Calu3 (cell line): Measurements from ENCODE around the gene TCF7L2. TPM values are rescaled to one million over a fixed set of nuclear protein-coding genes. Genes with fewer than 3 reads are reported as not detected.

Experiments used
- BruUV-seq: library from RNA; stranded (reverse); fragments of 400-500 nt; replicated peaks from 2 replicates; lab custom pipeline; 2021; lab: Mats Ljungman, UMichigan
- CTCF ChIA-PET: fragments of 300-600 bp; sonication (Branson Sonifier 250); formaldehyde crosslinking; loops from one replicate; lab custom pipeline; 2022; ENCODE audit warnings: antibody characterized with exemption; lab: Charles Lee
- DNase-seq: peaks from one replicate; pipeline ENCODE4 v3.0.0; 2022
- H3K27ac Mint-ChIP-seq: one replicate; pipeline ENCODE4 v1.8.0; 2022; ENCODE audit warnings: mixed read lengths; ENCODE audit not compliant: unreplicated experiment
- H3K27me3 Mint-ChIP-seq: one replicate; pipeline ENCODE4 v1.8.0; 2022; ENCODE audit warnings: mixed read lengths; ENCODE audit not compliant: unreplicated experiment
- H3K36me3 Mint-ChIP-seq: one replicate; pipeline ENCODE4 v1.8.0; 2022; ENCODE audit warnings: mild to moderate bottlenecking, moderate library complexity, mixed read lengths; ENCODE audit not compliant: insufficient read depth, unreplicated experiment
- H3K4me1 Mint-ChIP-seq: one replicate; pipeline ENCODE4 v1.8.0; 2022; ENCODE audit warnings: mild to moderate bottlenecking, low read depth, mixed read lengths; ENCODE audit not compliant: unreplicated experiment
- H3K4me3 Mint-ChIP-seq: one replicate; pipeline ENCODE4 v1.8.0; 2022; ENCODE audit warnings: mild to moderate bottlenecking, low read depth, moderate library complexity, mixed read lengths; ENCODE audit not compliant: unreplicated experiment
- H3K9me3 Mint-ChIP-seq: one replicate; pipeline ENCODE4 v1.8.0; 2022; ENCODE audit warnings: low read depth, mixed read lengths; ENCODE audit not compliant: unreplicated experiment
- intact Hi-C: fragments of 100-400 bp; cut with micrococcal nuclease; formaldehyde crosslinking; loops from one replicate; pipeline ENCODE4 v1.10.0; 2022; ENCODE audit not compliant: unreplicated experiment
- total RNA-seq: library from RNA; stranded (reverse); gene quantifications from 2 replicates; pipeline ENCODE4 v1.2.3, GENCODE V29; 2022
- TF ChIP-seq, protein P1 (sequence below): fragments of 200-600 bp; IDR thresholded peaks from one replicate; pipeline ENCODE4 v1.8.0; 2022; ENCODE audit warnings: antibody characterized with exemption; ENCODE audit not compliant: unreplicated experiment

Gene TCF7L2
- total RNA-seq, 1 experiment from 2014 or later, result 36.6 TPM

DNA sequence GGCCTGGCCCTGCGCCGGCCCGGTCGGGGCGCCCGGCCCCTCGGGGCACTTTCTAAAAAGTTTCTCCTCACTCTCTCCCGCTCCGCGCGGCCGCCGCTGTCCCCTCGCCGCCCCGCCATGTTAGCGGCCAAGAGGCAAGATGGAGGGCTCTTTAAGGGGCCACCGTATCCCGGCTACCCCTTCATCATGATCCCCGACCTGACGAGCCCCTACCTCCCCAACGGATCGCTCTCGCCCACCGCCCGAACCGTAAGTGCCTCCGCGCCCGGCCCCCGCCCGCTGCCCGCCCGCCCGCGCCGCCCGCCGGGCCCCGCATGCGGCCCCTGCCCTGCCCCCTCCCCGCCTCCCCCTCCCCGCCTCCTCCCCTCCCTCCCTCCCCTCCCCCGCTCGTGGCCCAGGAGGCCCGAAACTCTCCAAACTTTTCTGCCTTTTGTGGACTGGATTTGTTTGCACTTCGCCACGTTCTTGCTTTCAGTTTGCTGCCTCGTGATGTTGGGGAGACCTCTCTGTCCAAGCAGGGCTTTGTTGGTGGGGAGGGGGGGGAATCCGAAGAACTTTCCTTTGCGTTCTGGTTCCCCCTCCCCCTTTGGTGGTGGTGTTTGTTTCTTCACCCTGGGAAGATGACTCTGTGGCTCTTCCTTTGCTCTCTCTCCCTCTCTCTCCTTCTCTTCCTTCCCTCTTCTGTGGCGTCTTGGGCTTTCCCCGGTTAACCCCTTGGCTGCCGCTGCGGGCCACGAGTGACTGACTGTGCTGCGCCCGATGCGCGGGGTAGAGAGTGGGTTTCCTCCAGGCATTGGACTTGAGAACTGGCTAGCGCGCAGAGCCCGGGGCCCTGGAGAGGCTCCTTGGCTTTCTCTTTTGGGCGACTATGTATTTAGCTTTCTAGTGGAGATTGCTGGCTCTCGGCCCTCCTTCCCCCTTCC lies 1.6 kb downstream of the TCF7L2 start:
- Mint-ChIP-seq H3K4me1 (peaks cover 26% of the 10 kb centered on the region), H3K9me3 (no peaks in the 10 kb centered on the region), H3K27ac (peak overlapping the region; percentile 94), H3K27me3 (no peaks in the 10 kb centered on the region), H3K4me3 (peak overlapping the region; percentile 80), H3K36me3 (peaks cover 65% of the 10 kb centered on the region)
- TF ChIP-seq, protein P1, sequence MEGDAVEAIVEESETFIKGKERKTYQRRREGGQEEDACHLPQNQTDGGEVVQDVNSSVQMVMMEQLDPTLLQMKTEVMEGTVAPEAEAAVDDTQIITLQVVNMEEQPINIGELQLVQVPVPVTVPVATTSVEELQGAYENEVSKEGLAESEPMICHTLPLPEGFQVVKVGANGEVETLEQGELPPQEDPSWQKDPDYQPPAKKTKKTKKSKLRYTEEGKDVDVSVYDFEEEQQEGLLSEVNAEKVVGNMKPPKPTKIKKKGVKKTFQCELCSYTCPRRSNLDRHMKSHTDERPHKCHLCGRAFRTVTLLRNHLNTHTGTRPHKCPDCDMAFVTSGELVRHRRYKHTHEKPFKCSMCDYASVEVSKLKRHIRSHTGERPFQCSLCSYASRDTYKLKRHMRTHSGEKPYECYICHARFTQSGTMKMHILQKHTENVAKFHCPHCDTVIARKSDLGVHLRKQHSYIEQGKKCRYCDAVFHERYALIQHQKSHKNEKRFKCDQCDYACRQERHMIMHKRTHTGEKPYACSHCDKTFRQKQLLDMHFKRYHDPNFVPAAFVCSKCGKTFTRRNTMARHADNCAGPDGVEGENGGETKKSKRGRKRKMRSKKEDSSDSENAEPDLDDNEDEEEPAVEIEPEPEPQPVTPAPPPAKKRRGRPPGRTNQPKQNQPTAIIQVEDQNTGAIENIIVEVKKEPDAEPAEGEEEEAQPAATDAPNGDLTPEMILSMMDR, result no peak
- BruUV-seq, result no TSS peak
- DNase-seq, result peak; percentile 54
- intact Hi-C loops, result loop anchor here (2.0 to 10.0 kb wide), 3 partner anchors 141 to 433 kb away; no protein-coding TSS in a partner anchor
- CTCF ChIA-PET, result no interaction called here

DNA sequence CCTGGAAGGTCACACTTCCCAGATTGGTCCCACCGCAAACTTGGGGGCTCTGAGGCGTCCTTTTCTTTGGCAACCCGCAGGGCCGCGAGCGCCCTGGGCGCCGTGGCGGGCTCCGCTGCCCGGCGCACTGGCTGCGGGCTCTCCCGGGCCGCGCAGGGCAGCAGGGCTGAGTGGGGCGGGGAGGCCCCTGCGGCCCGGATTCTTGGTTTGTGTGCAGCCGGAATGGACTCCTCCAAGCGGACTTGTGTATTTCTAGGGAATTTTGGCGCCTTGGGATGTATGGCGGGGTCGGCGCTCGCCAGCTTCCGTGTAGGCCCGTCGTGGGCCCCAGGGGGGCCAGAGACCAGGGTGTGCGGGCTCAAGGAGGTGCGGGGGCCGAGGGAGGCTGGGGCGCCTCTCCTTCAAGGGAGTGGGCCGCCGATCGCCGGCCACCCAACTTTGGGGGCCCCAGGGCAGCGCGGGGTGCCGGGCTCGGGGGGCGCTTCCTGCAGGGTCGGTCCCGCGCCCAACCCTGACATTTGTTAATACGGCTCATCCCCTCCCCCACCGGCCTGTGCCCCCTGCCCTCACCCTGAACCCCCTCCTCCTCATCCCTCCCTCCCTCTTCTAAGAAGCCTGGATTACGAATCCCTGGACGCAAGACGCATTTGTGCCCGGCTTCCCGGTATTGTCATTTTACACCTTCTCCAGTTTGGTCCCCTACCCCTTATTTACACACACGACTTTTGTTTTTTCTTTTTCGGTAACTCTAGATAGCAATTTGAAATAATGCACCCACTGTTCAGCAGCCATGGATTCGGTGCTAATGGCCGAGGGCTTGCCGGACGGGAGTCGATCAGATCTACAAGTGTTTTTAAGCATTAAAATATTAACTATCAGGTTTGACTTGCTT lies 2.5 kb downstream of the TCF7L2 start:
- Mint-ChIP-seq H3K9me3 (no peaks in the 10 kb centered on the region), H3K27ac (peak overlapping the region; percentile 94)
- intact Hi-C loops, result loop anchor here (10.0 kb wide), 2 partner anchors 178 to 432 kb away; no protein-coding TSS in a partner anchor

DNA sequence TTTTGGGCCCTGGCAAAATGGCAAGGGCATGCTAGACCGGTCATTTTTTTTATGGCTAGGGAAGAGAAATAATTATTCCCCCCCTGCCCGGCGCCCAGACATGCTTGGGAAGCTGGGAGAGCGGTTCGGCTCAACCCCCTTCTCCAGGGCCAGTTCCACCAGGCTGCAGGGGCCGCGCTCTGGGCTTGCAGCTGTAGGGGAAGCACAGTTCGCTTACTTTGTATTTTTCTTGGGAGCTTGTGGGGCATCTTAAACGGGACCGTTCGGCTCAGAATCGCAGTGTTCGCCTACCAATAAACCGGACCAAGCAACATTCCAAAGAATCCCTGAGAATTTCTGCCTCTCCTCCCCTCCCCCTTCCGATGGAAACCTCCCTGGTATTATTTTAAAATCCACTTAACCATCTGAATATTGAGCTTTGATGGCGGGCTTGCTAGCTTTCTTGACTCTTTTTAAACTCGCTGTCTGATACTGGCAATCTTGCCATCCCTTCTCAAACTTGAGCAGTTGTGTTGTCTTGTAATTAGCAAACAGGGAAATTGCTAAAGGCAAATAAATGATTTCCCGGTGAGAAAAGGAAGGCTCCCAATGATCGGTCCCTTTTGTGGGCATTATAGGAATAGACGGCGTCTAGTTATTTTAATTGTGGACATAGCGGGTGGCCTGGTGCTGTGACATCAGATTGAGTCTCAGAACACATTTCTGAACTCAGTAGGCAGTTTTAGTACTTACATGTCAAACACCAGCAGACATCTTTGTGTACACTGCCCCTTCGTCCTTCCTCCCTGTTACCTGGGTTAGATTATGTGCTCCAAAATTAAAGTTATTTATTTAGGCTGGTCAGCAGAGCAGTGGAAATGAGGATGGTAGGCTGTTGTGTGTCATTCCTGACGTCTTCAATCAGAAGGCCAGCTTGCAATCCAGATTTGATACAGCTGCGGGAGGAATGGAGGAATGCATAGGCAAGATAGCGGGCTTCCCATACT lies 3.4 kb downstream of the TCF7L2 start:
- no peaks in the 10 kb centered on the region for H3K27me3 Mint-ChIP-seq
- BruUV-seq, result TSS peak; percentile 15
- peaks cover 36% of the 10 kb centered on the region for H3K4me1 Mint-ChIP-seq
- CTCF ChIA-PET, result no interaction called here
- TF ChIP-seq, protein P1, result no peak
- peak overlapping the region; percentile 94 for H3K27ac Mint-ChIP-seq
- peak overlapping the region; percentile 80 for H3K4me3 Mint-ChIP-seq
- intact Hi-C loops, result loop anchor here (10.0 kb wide), 2 partner anchors 179 to 431 kb away; no protein-coding TSS in a partner anchor
- peaks cover 83% of the 10 kb centered on the region for H3K36me3 Mint-ChIP-seq
- DNase-seq, result peak; percentile 21
- H3K9me3 Mint-ChIP-seq, result no peaks in the 10 kb centered on the region

More for the DNA sequence above, 2.5 kb downstream of the TCF7L2 start:
- peak; percentile 5 for DNase-seq
- BruUV-seq, result no TSS peak
- CTCF ChIA-PET, result no interaction called here
- H3K27me3 Mint-ChIP-seq, result no peaks in the 10 kb centered on the region
- TF ChIP-seq, protein P1, result no peak
- H3K4me1 Mint-ChIP-seq, result peaks cover 33% of the 10 kb centered on the region
- peak overlapping the region; percentile 80 for H3K4me3 Mint-ChIP-seq
- peaks cover 74% of the 10 kb centered on the region for H3K36me3 Mint-ChIP-seq
